GM21423 (cell line): ENCODE data around the gene SRRM1.
"Not testable (repeated sequence)": the region's sequence is repeated elsewhere in the genome, so short reads cannot be mapped to it uniquely, and the experiment has no call there.

Experiments
- ATAC-seq: cut with Tn5 transposase; IDR thresholded peaks from one replicate; pipeline ENCODE4 v1.9.1; 2021; ENCODE audit warnings: mild to moderate bottlenecking, moderate library complexity; ENCODE audit not compliant: unreplicated experiment

The SRRM1 gene

GRCh38 chr1:24692351-24692980 is 49.4 kb downstream of the SRRM1 start:
- ATAC-seq = no peak

GRCh38 chr1:24693827-24694379 is 50.8 kb downstream of the SRRM1 start:
- ATAC-seq = no peak

- ATAC-seq = no peak
Measured at GRCh38 chr1:24694380-24694843, 51.3 kb downstream of the SRRM1 start.

GRCh38 chr1:24695202-24695974 is 52.3 kb downstream of the SRRM1 start:
- no peak for ATAC-seq

- no peak for ATAC-seq
Measured at GRCh38 chr1:24696041-24696755, 53.1 kb downstream of the SRRM1 start.

GRCh38 chr1:24696756-24697330 is 53.7 kb downstream of the SRRM1 start:
- no peak for ATAC-seq

GRCh38 chr1:24697453-24698001 is 54.4 kb downstream of the SRRM1 start:
- ATAC-seq = not testable (repeated sequence)

GRCh38 chr1:24698326-24698725 is 55.2 kb downstream of the SRRM1 start:
- not testable (repeated sequence) for ATAC-seq

GRCh38 chr1:24699628-24700027 is 56.5 kb downstream of the SRRM1 start:
- ATAC-seq = no peak

GRCh38 chr1:24702511-24703293 is 59.6 kb downstream of the SRRM1 start:
- ATAC-seq = no peak

- ATAC-seq = no peak
Measured at GRCh38 chr1:24704411-24705259, 61.5 kb downstream of the SRRM1 start.

- ATAC-seq = no peak
Measured at GRCh38 chr1:24705260-24706073, 62.4 kb downstream of the SRRM1 start.

- ATAC-seq = not testable (repeated sequence)
Measured at GRCh38 chr1:24706074-24706389, 62.9 kb downstream of the SRRM1 start.

GRCh38 chr1:24707687-24708086 is 64.6 kb downstream of the SRRM1 start:
- ATAC-seq = no peak

- no peak for ATAC-seq
Measured at GRCh38 chr1:24708938-24709337, 65.8 kb downstream of the SRRM1 start.

- no peak for ATAC-seq
Measured at GRCh38 chr1:24709791-24710441, 66.8 kb downstream of the SRRM1 start.

GRCh38 chr1:24711329-24711728 is 68.2 kb downstream of the SRRM1 start:
- no peak for ATAC-seq

- no peak for ATAC-seq
Measured at GRCh38 chr1:24713176-24713575, 70.1 kb downstream of the SRRM1 start.
